HCEC 1CT (cell line): ENCODE measurements around the gene CACNG1.
"Not testable (repeated sequence)": the region's sequence is repeated elsewhere in the genome, so short reads cannot be mapped to it uniquely, and the experiment has no call there.

ENCODE experiments used
- DNase-seq: peaks from one replicate; pipeline ENCODE4 v3.0.0-alpha.2; 2017

CACNG1 gene

GRCh38 chr17:67026341-67026740 is 18.0 kb upstream of the CACNG1 start:
- DNase-seq, result no peak

- DNase-seq, result peak; percentile 13
These were observed 17.2 kb upstream of the CACNG1 start for GRCh38 chr17:67027031-67027628.

GRCh38 chr17:67030641-67031040 is 13.7 kb upstream of the CACNG1 start:
- no peak for DNase-seq

- no peak for DNase-seq
These were observed 12.0 kb upstream of the CACNG1 start for GRCh38 chr17:67032382-67032781.

- no peak for DNase-seq
These were observed 11.4 kb upstream of the CACNG1 start for GRCh38 chr17:67032985-67033384.

GRCh38 chr17:67033613-67034012 is 10.7 kb upstream of the CACNG1 start:
- no peak for DNase-seq

GRCh38 chr17:67035131-67036083 is 8.9 kb upstream of the CACNG1 start:
- DNase-seq, result no peak

GRCh38 chr17:67038861-67039365 is 5.4 kb upstream of the CACNG1 start:
- no peak for DNase-seq

- DNase-seq, result no peak
These were observed 3.7 kb upstream of the CACNG1 start for GRCh38 chr17:67040652-67041051.

- not testable (repeated sequence) for DNase-seq
These were observed 3.2 kb upstream of the CACNG1 start for GRCh38 chr17:67041119-67041518.

GRCh38 chr17:67041531-67041930 is 2.8 kb upstream of the CACNG1 start:
- DNase-seq, result no peak

- DNase-seq, result no peak
These were observed 2.1 kb upstream of the CACNG1 start for GRCh38 chr17:67041941-67042899.

GRCh38 chr17:67043283-67043682 is 1.1 kb upstream of the CACNG1 start:
- no peak for DNase-seq

- DNase-seq, result no peak
These were observed 586 bp downstream of the CACNG1 start for GRCh38 chr17:67044940-67045339.

GRCh38 chr17:67046398-67046797 is 2.0 kb downstream of the CACNG1 start:
- DNase-seq, result no peak

- no peak for DNase-seq
These were observed 3.0 kb downstream of the CACNG1 start for GRCh38 chr17:67047382-67047781.

- DNase-seq, result no peak
These were observed 4.8 kb downstream of the CACNG1 start for GRCh38 chr17:67049025-67049739.

GRCh38 chr17:67050066-67050465 is 5.7 kb downstream of the CACNG1 start:
- DNase-seq, result no peak

GRCh38 chr17:67050471-67051154 is 6.3 kb downstream of the CACNG1 start:
- DNase-seq, result no peak

- no peak for DNase-seq
These were observed 6.8 kb downstream of the CACNG1 start for GRCh38 chr17:67051155-67051538.

- DNase-seq, result no peak
These were observed 7.5 kb downstream of the CACNG1 start for GRCh38 chr17:67051837-67052236.
